Endothelial cell of umbilical vein (primary cell): ENCODE results near the gene SLC12A6. TPM values are rescaled to one million over a fixed set of nuclear protein-coding genes. Genes with fewer than 3 reads are reported as not detected.

Experiments used
- BruUV-seq: library from RNA; stranded (reverse); fragments of 400-500 nt; replicated peaks from 2 replicates; lab custom pipeline; 2021; lab: Mats Ljungman, UMichigan
- CTCF ChIA-PET: fragments of 300-600, 350-600 bp; sonication (Branson Sonifier 250); formaldehyde crosslinking; loops from one replicate; lab custom pipeline; 2021; ENCODE audit warnings: antibody characterized with exemption, inconsistent platforms; lab: Charles Lee
- POLR2A ChIA-PET: fragments of 300-600, 350-600 bp; sonication (Branson Sonifier 250); formaldehyde crosslinking; loops from one replicate; lab custom pipeline; 2021; ENCODE audit warnings: antibody characterized with exemption, inconsistent platforms; lab: Charles Lee
- DNase-seq: peaks from one replicate; pipeline ENCODE4 v3.0.0-alpha.2; 2011; ENCODE audit warnings: low read depth, low spot score
- FAIRE-seq: peaks from 2 replicates; lab custom pipeline; 2011; peaks lifted over from hg19 to GRCh38; lab: Jason Lieb, UNC
- H2AFZ ChIP-seq: 2 replicates; pipeline ENCODE4 v1.6.0; 2012; ENCODE audit warnings: low read depth, low read length, control low read depth, inconsistent platforms
- H3K27ac ChIP-seq: 2 replicates; pipeline ENCODE4 v1.5.1; 2011; ENCODE audit warnings: low read depth, mild to moderate bottlenecking, control low read depth, low read length, moderate library complexity; ENCODE audit not compliant: insufficient read depth
- H3K27me3 ChIP-seq, 2 experiments: 2 replicates each; pipeline versions ENCODE4 v1.6.0 to v1.6.1; 2011; ENCODE audit warnings: low read length in 2 of 2, mixed read lengths in 1 of 2; ENCODE audit not compliant: control insufficient read depth in 2 of 2, insufficient read depth in 2 of 2
- H3K36me3 ChIP-seq, 2 experiments: 2 replicates in 1 of 2; 3 replicates in 1 of 2; pipeline ENCODE4 v1.5.1; 2011; ENCODE audit warnings: low read length in 2 of 2, mild to moderate bottlenecking in 1 of 2, moderate library complexity in 1 of 2; ENCODE audit not compliant: control insufficient read depth in 2 of 2, insufficient read depth in 2 of 2; ENCODE audit errors: extremely low read depth in 1 of 2
- H3K4me1 ChIP-seq: 3 replicates; pipeline ENCODE4 v1.5.1; 2011; ENCODE audit warnings: mild to moderate bottlenecking, low read length; ENCODE audit not compliant: control insufficient read depth, insufficient read depth; ENCODE audit errors: extremely low read depth
- H3K4me2 ChIP-seq: 2 replicates; pipeline ENCODE4 v1.6.1; 2011; ENCODE audit warnings: low read length, control low read depth, mixed read lengths; ENCODE audit not compliant: insufficient read depth
- H3K4me3 ChIP-seq, 3 experiments: fragments of 200-600 bp in 1 of 3; sonication (generic), shearing (Covaris generic) in 1 of 3; replicated peaks in 1 of 3; 2 replicates each; pipeline ENCODE4 v1.5.1; 2011 to 2016; ENCODE audit warnings: control low read depth in 3 of 3, low read length in 3 of 3, mild to moderate bottlenecking in 2 of 3, inconsistent platforms in 1 of 3, low read depth in 1 of 3, moderate library complexity in 1 of 3; ENCODE audit not compliant: insufficient read depth in 1 of 3
- H3K79me2 ChIP-seq: 2 replicates; pipeline ENCODE4 v1.6.0; 2012; ENCODE audit warnings: low read length, inconsistent platforms; ENCODE audit not compliant: control insufficient read depth, insufficient read depth
- H3K9ac ChIP-seq: replicated peaks from 2 replicates; pipeline ENCODE3; 2011; ENCODE audit warnings: low read length, control low read depth; ENCODE audit not compliant: insufficient read depth; ENCODE audit errors: extremely low read depth
- H3K9me1 ChIP-seq: replicated peaks from 3 replicates; pipeline ENCODE4 v1.6.0; 2011; ENCODE audit warnings: mild to moderate bottlenecking, low read length; ENCODE audit not compliant: control insufficient read depth, insufficient read depth; ENCODE audit errors: extremely low read depth
- H3K9me3 ChIP-seq: replicated peaks from 2 replicates; pipeline ENCODE4 v1.5.1; 2012; ENCODE audit warnings: low read length, inconsistent platforms; ENCODE audit not compliant: control insufficient read depth, insufficient read depth
- H4K20me1 ChIP-seq: replicated peaks from 2 replicates; pipeline ENCODE3; 2011; ENCODE audit warnings: mild to moderate bottlenecking, low read length; ENCODE audit not compliant: control insufficient read depth, insufficient read depth; ENCODE audit errors: extremely low read depth
- EZH2 ChIP-seq: IDR thresholded peaks from 2 replicates; pipeline ENCODE4 v1.6.1; 2012; ENCODE audit warnings: borderline replicate concordance, low read depth, mild to moderate bottlenecking, moderate library complexity, low read length, inconsistent platforms; ENCODE audit not compliant: severe bottlenecking
- FOS ChIP-seq: IDR thresholded peaks from 2 replicates; pipeline ENCODE4 v1.6.1; 2011; ENCODE audit warnings: mild to moderate bottlenecking, low read length, moderate library complexity, borderline replicate concordance; ENCODE audit not compliant: insufficient read depth
- JUN ChIP-seq: IDR thresholded peaks from 2 replicates; pipeline ENCODE4 v1.6.1; 2011; ENCODE audit warnings: borderline replicate concordance, low read depth; ENCODE audit not compliant: insufficient read length, insufficient read depth
- MYC ChIP-seq: IDR thresholded peaks from one replicate; pipeline ENCODE4 v1.6.1; 2011; ENCODE audit warnings: mild to moderate bottlenecking, low read depth, low read length
- dilution Hi-C: fragments of 300-500 bp; cut with MboI; formaldehyde crosslinking; loops from one replicate; pipeline ENCODE4 v1.15.0; 2019; ENCODE audit warnings: low sequenced_read_pairs; ENCODE audit not compliant: extremely low pct_ligation_motif_present
- intact Hi-C: fragments of 100-400 bp; cut with micrococcal nuclease; formaldehyde crosslinking; loops from one replicate; pipeline ENCODE4 v1.10.0; 2022
- polyA plus RNA-seq, 4 experiments: library from polyadenylated mRNA; depleted of rRNA in 3 of 4; stranded (reverse) in 3 of 4; unstranded in 1 of 4; fragments of >200 nt; gene quantifications; 2 replicates each; pipeline versions ENCODE4 v1.2.1 to v1.2.3, GENCODE V29; 2011 to 2012; ENCODE audit warnings: missing spikeins in 1 of 4
- total RNA-seq: library from RNA; stranded (reverse); gene quantifications from 2 replicates; pipeline ENCODE4 v1.2.3, GENCODE V29; 2021
- TF ChIP-seq, protein P1 (sequence below), 2 donors: IDR thresholded peaks; 1 replicate in 1 of 2; 2 replicates in 1 of 2; pipeline ENCODE4 v1.5.1; 2011; ENCODE audit warnings: low read length in 2 of 2, mild to moderate bottlenecking in 2 of 2, moderate library complexity in 2 of 2, control low read depth in 1 of 2, inconsistent platforms in 1 of 2, low read depth in 1 of 2; ENCODE audit not compliant: insufficient read depth in 1 of 2; ENCODE audit errors: extremely low read depth in 1 of 2
- TF ChIP-seq, protein P2 (sequence below): IDR thresholded peaks from 2 replicates; pipeline ENCODE4 v1.6.1; 2011; ENCODE audit not compliant: insufficient read depth, insufficient read length

The SLC12A6 gene
- total and polyA plus RNA-seq, 2 donors (not counting 3 experiments of a cell fraction or from before 2014, with no cell fraction given): 21.4 to 27.1 TPM

GRCh38 chr15:34240537-34240936 is 97.0 kb downstream of the SLC12A6 start:
- Histone ChIP-seq H3K9me3 (no peaks in the 10 kb centered on the region), H3K4me3 (no peak overlapping the region), H3K9ac (no peak overlapping the region), H3K4me1 (peaks cover 21% of the 10 kb centered on the region), H3K36me3 (peaks cover 6 to 8% of the 10 kb centered on the region in 2 experiments), H3K4me2 (no peak overlapping the region), H2AFZ (no peak overlapping the region), H4K20me1 (no peaks in the 10 kb centered on the region), H3K27ac (no peak overlapping the region), H3K27me3 (no peaks in the 10 kb centered on the region), H3K79me2 (no peaks in the 10 kb centered on the region), H3K9me1 (no peaks in the 10 kb centered on the region)
- FAIRE-seq (no peak), DNase-seq (no peak)
- intact Hi-C loops (loop anchor here (2.0 kb wide), 1 partner anchor 94 kb away; no protein-coding TSS in a partner anchor), dilution Hi-C loops (no loop called here)
- no TSS peak for BruUV-seq
- TF ChIP-seq FOS (no peak), EZH2 (no peak), MYC (no peak), JUN (no peak)
- TF ChIP-seq, protein P1, sequence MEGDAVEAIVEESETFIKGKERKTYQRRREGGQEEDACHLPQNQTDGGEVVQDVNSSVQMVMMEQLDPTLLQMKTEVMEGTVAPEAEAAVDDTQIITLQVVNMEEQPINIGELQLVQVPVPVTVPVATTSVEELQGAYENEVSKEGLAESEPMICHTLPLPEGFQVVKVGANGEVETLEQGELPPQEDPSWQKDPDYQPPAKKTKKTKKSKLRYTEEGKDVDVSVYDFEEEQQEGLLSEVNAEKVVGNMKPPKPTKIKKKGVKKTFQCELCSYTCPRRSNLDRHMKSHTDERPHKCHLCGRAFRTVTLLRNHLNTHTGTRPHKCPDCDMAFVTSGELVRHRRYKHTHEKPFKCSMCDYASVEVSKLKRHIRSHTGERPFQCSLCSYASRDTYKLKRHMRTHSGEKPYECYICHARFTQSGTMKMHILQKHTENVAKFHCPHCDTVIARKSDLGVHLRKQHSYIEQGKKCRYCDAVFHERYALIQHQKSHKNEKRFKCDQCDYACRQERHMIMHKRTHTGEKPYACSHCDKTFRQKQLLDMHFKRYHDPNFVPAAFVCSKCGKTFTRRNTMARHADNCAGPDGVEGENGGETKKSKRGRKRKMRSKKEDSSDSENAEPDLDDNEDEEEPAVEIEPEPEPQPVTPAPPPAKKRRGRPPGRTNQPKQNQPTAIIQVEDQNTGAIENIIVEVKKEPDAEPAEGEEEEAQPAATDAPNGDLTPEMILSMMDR (IDR thresholded peaks at IDR 0.05; ENCODE audit: extremely low read depth in 1 of 2, insufficient read depth in 1 of 2, low read depth in 1 of 2, low read length in 2 of 2): no peak
- TF ChIP-seq, protein P2, sequence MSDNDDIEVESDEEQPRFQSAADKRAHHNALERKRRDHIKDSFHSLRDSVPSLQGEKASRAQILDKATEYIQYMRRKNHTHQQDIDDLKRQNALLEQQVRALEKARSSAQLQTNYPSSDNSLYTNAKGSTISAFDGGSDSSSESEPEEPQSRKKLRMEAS: no peak
- CTCF ChIA-PET: interaction anchor here (0.6 to 5.6 kb wide), 13 partner anchors 24 to 347 kb away, joined by 3 to 77 read pairs (median 4); partner anchors contain the start of genes GOLGA8B, LPCAT4 and NOP10
- POLR2A ChIA-PET: no interaction called here
